ENCODE measurements around the gene MCC. TPM values are rescaled to one million over a fixed set of nuclear protein-coding genes. Genes with fewer than 3 reads are reported as not detected.

Gene MCC
- total RNA-seq, 1 donor from 2014 or later, result 47.9 TPM

DNA sequence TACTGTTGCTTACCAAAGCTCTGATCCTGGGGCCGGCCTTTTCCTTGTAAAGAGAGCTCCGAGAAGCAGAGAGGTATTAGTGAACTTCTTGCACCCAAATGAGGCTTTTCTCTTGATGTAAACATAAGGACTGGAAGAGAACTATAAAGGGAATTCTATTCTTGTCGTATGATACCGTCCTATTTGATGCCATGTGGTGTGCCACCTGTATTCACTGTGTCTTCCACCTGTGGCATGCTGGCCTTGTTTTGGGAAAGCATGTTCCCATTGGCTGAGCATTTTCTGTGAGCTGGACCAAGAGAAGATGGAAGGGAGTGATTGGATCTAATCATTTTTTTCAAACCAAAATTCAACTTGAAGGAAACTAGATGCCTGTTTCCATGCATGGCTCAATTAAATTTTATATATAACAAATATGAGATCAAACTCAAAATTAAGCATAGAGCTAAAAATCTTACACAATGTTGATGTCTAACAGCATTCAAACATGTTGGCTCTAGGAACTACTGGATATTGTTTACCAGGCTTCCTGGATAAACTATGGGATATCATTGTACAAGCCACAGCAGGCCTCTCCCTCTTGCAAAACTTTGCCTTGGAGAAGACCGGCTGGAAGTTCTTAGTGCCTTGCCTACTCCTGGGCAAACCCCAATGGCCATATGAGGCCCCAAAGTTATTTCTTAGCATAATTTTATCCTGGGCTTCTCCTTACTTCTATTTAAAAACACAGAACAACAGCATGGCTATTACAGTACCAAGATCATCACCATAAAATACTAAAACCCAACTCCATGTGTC, 168.8 kb downstream of the MCC start:
- Histone ChIP-seq H3K27me3 (no peaks in the 10 kb centered on the region), H3K4me3 (no peak overlapping the region), H3K9me3 (no peaks in the 10 kb centered on the region), H3K27ac (no peak overlapping the region), H3K36me3 (no peaks in the 10 kb centered on the region), H3K4me1 (no peaks in the 10 kb centered on the region)
- TF ChIP-seq POLR2AphosphoS5 (IDR thresholded peaks at IDR 0.05; ENCODE audit: insufficient read depth in 1 of 2, low read depth in 1 of 2) (no peak), POLR2A (IDR thresholded peaks at IDR 0.05) (no peak)
- TF ChIP-seq, protein P1, sequence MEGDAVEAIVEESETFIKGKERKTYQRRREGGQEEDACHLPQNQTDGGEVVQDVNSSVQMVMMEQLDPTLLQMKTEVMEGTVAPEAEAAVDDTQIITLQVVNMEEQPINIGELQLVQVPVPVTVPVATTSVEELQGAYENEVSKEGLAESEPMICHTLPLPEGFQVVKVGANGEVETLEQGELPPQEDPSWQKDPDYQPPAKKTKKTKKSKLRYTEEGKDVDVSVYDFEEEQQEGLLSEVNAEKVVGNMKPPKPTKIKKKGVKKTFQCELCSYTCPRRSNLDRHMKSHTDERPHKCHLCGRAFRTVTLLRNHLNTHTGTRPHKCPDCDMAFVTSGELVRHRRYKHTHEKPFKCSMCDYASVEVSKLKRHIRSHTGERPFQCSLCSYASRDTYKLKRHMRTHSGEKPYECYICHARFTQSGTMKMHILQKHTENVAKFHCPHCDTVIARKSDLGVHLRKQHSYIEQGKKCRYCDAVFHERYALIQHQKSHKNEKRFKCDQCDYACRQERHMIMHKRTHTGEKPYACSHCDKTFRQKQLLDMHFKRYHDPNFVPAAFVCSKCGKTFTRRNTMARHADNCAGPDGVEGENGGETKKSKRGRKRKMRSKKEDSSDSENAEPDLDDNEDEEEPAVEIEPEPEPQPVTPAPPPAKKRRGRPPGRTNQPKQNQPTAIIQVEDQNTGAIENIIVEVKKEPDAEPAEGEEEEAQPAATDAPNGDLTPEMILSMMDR (IDR thresholded peaks at IDR 0.05), result no peak
- DNase-seq (ENCODE audit: extremely low spot score in 2 of 2), result no peak
- intact Hi-C loops (cut with DNase I), result no loop called here

DNA sequence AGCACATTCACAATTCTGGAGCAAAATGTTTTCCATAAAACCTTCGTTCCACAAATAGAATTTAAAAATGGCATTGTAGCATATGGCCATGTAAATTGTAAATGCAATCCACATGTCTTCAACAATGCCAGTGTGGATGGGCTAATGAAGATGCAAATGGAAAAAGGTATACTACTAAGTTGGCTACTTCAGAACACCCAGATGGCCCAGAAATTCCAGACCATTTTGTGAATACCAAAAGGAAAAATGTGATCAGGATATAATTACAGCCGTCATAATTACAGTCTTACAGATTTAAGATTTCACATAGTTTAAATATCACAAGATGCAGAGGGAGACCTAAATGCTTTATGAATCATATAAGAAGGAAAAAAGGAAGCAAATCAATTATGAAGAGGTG, 170.6 kb downstream of the MCC start:
- no peak for DNase-seq (ENCODE audit: extremely low spot score in 2 of 2)
- Histone ChIP-seq H3K4me3 (no peak overlapping the region), H3K27ac (no peak overlapping the region), H3K36me3 (no peaks in the 10 kb centered on the region), H3K9me3 (no peaks in the 10 kb centered on the region), H3K4me1 (no peaks in the 10 kb centered on the region), H3K27me3 (no peaks in the 10 kb centered on the region)
- intact Hi-C loops (cut with DNase I), result no loop called here
- TF ChIP-seq POLR2A (IDR thresholded peaks at IDR 0.05) (no peak), POLR2AphosphoS5 (IDR thresholded peaks at IDR 0.05; ENCODE audit: insufficient read depth in 1 of 2, low read depth in 1 of 2) (no peak)
- TF ChIP-seq, protein P1 (IDR thresholded peaks at IDR 0.05), result no peak

DNA sequence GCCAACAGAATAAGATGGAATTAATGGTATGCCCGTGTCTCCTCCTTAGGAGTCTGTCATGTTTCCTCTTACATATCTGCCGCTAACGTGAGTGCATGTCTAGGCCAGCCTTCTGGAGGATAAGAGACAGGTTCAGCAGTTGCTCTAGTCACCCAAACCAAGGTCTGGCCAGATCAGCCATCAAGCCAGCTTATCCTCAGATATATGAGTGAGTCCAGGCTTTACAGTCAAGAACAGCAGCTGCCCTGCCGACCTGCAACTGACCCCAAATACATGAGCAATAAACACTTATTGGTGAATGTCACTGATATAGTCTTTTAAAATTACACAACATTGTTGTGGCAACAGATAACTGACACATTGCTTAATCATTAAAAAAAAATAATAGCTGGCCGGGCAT, 177.0 kb downstream of the MCC start:
- Histone ChIP-seq H3K27me3 (no peaks in the 10 kb centered on the region), H3K27ac (no peak overlapping the region), H3K9me3 (no peaks in the 10 kb centered on the region), H3K4me1 (no peaks in the 10 kb centered on the region), H3K36me3 (no peaks in the 10 kb centered on the region), H3K4me3 (no peak overlapping the region)
- TF ChIP-seq POLR2AphosphoS5 (IDR thresholded peaks at IDR 0.05; ENCODE audit: insufficient read depth in 1 of 2, low read depth in 1 of 2), result no peak
- TF ChIP-seq, protein P1 (IDR thresholded peaks at IDR 0.05), result no peak
- TF ChIP-seq POLR2A (IDR thresholded peaks at IDR 0.05), result no peak
- intact Hi-C loops (cut with DNase I), result no loop called here
- no peak for DNase-seq (ENCODE audit: extremely low spot score in 2 of 2)

DNA sequence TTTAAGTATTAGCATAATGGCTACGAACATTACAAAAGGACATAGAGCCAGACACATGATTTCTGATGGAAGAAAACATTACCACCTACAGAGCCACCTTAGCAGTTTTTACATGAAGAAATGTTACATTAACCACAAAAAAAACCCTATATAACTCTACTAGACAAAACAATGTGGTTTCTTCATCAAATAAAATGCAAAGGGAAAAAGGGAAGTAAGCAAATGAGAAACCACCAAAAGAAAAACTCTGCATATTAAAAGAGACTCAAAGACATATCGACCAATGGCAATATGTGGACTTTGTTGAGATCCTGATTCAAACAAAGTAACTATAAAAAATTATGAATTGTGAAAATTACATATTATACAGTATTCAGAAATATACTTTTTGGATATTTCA, 186.1 kb downstream of the MCC start:
- TF ChIP-seq POLR2AphosphoS5 (IDR thresholded peaks at IDR 0.05; ENCODE audit: insufficient read depth in 1 of 2, low read depth in 1 of 2) (no peak), POLR2A (IDR thresholded peaks at IDR 0.05) (no peak)
- TF ChIP-seq, protein P1 (IDR thresholded peaks at IDR 0.05), result no peak
- Histone ChIP-seq H3K4me3 (no peak overlapping the region), H3K36me3 (no peaks in the 10 kb centered on the region), H3K9me3 (no peaks in the 10 kb centered on the region), H3K27me3 (no peaks in the 10 kb centered on the region), H3K27ac (no peak overlapping the region), H3K4me1 (no peaks in the 10 kb centered on the region)
- intact Hi-C loops (cut with DNase I), result no loop called here
- no peak for DNase-seq (ENCODE audit: extremely low spot score in 2 of 2)

DNA sequence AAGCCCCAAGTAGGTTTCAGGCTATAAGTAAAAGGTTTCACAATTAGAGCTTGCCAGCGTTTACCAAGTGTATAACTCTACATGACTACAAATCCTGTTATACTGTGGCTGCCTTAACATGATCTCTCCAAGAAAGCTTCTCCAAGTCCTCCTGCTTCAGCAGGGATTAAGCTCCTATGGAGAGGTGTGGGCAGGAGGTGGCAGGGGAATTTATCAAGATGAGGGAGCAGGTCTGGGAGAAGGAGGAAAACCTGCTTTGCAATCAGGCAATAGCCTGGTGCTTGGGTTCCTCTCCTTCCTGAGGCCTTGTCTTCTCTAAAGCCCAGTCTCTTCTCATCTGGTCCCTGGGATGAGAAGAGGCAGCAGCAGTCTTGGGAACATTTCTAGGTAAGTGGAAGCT, 188.7 kb downstream of the MCC start:
- Histone ChIP-seq H3K27ac (no peak overlapping the region), H3K36me3 (no peaks in the 10 kb centered on the region), H3K27me3 (no peaks in the 10 kb centered on the region), H3K4me1 (peaks cover 7% of the 10 kb centered on the region), H3K4me3 (no peak overlapping the region), H3K9me3 (no peaks in the 10 kb centered on the region)
- no peak for DNase-seq (ENCODE audit: extremely low spot score in 2 of 2)
- intact Hi-C loops (cut with DNase I), result no loop called here
- no peak for TF ChIP-seq POLR2AphosphoS5 (IDR thresholded peaks at IDR 0.05; ENCODE audit: insufficient read depth in 1 of 2, low read depth in 1 of 2)
- TF ChIP-seq, protein P1 (IDR thresholded peaks at IDR 0.05), result no peak
- TF ChIP-seq POLR2A (IDR thresholded peaks at IDR 0.05), result no peak
